Measurements from ENCODE around the gene NCAPH2.

- peak in 3 of 4 experiments; percentile 41 to 58 (median 49) for TF ChIP-seq CTCF (IDR thresholded peaks at IDR 0.05)
- TF ChIP-seq POLR2A (IDR thresholded peaks at IDR 0.05) = no peak
Observed at GRCh38 chr22:50498322-50498890, 9.6 kb upstream of the NCAPH2 start.

Measured in gastroesophageal sphincter (tissue), 3 donors.